Left renal cortex interstitium (tissue), 4 donors: ENCODE measurements around the gene NUP35. TPM values are rescaled to one million over a fixed set of nuclear protein-coding genes. Genes with fewer than 3 reads are reported as not detected.

Experiments used
- DNase-seq, 4 donors: peaks; one replicate each; pipeline ENCODE4 v3.0.0-alpha.2; 2013; ENCODE audit warnings: low read depth in 4 of 4, low spot score in 2 of 4, missing footprints in 1 of 4
- polyA plus RNA-seq, 4 donors: library from polyadenylated mRNA; unstranded; fragments of 120-200 nt; gene quantifications; one replicate each; pipeline ENCODE4 v1.2.1, GENCODE V29; 2013; ENCODE audit not compliant: insufficient read length in 4 of 4

Gene NUP35, protein sequence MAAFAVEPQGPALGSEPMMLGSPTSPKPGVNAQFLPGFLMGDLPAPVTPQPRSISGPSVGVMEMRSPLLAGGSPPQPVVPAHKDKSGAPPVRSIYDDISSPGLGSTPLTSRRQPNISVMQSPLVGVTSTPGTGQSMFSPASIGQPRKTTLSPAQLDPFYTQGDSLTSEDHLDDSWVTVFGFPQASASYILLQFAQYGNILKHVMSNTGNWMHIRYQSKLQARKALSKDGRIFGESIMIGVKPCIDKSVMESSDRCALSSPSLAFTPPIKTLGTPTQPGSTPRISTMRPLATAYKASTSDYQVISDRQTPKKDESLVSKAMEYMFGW
- 10 to 100 TPM; 23.6 to 29.3 (median 24.7) TPM for polyA plus RNA-seq

DNA sequence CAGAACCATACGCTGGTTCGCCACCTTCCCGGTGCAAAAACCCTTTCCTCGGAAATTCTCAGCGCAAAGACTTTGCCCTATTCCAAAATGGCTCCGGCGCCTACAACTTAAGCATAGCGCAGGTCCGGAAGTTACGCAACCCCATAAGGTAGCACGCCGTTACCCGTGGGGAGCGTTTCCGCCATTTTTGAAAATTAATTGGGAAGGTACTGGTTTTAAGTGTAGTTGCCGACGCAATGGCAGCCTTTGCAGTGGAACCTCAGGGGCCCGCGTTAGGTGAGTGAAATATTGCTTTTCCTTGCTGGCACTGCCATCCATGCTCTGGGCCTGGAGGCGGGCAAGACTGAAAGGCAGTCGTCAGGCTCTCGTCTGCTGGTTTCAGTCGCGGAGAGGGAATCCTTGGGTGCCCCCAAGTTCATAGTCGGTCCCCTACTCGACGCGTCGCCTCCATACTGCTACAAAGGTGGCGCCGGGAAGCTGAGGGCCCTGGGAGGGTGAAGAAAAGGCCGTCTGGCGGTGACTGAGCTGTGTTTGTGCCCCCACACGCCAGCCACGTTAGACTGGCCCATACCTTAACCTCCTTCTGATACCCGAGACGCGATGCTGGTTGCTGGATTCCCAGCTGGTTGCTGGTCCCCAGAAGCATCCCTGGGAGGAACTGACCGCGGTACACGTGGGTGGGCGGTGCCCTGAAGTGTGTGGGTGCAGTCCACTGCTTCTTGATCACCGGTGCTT is at the start of gene NUP35:
NUP35 (plus strand) TSS at position 222 of the 735 bp plus-strand sequence; CDS start at position 237, 15 bp downstream.
- peak; percentile 89 to 97 (median 92) for DNase-seq

DNA sequence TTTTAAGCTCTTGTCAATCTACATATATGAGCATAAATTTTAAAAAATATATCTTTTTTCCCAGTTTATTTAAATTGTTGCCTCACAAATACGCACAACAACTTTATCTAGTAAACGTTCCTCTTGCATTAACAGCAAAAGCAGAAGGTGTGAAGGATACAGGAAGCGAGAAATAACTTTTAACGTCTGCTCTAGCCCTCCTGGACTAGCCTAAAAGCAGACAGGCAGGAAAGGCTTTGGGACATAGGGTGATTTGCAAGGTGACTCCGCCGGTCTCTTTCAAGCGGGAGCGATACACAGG is 46.1 kb upstream of the NUP35 start:
- no peak for DNase-seq

DNA sequence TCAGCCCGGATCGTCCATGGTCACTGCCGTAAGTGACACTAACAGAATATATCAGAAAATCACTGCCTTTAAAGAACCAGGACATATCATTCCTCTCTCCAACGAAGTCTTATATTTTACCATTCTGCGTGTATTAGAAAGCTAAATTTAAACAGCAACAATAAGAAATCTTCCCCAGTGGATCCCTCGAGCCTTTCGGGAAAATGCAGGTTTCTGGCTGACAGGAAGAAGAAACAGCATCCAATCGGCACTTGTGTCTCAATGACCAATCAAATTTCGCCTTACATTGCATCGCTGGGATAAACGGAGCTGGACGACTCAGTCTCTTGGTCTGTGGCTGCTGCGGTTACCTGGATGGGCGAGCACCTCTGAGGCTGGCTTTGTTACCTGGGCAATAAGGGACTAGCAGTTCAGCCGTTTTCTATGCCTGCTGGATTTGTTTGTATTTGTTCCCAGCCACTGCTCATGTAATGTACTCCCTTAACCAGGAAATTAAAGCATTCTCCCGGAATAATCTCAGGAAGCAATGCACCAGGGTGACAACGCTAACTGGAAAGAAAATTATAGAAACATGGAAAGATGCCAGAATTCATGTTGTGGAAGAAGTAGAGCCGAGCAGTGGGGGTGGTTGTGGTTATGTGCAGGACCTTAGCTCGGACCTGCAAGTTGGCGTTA is 45.6 kb upstream of the NUP35 start, which contains the start of gene DUSP19:
DUSP19 (plus strand) TSS at position 284 of the 675 bp plus-strand sequence; CDS start at position 471, 187 bp downstream.
- DNase-seq = peak; percentile 92 to 100 (median 98)

DNA sequence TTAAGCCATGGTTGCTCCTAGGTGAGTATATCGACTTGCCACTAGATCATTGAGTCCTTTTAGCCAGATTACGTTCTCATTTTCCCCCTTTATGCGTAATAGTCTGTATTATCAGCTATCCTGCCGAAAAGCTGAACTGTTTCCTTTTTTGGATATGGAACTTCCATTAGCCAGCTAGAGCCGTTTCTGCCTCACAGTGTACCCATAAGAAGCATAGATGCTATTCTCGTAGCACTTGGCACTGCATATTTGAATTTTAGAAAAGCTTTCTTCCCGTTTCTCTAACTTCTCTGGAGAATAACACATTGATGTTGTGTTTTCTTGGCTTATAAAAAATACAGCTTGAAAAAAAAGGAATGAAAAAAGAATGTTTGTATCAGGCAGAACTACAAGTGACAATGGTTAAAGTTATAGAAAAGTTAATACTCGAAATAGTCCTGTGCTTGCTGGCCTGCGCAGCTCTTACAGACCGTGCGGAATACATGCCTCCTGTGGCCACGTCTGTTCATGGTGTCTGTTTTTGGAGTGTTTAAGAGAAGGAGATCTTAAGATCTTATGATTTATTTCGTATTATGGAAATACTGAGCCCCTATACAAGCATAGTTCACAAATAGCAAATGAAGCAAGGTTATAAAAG is 45.0 kb upstream of the NUP35 start:
- peak in 1 of 4 donors; percentile 1 for DNase-seq

DNA sequence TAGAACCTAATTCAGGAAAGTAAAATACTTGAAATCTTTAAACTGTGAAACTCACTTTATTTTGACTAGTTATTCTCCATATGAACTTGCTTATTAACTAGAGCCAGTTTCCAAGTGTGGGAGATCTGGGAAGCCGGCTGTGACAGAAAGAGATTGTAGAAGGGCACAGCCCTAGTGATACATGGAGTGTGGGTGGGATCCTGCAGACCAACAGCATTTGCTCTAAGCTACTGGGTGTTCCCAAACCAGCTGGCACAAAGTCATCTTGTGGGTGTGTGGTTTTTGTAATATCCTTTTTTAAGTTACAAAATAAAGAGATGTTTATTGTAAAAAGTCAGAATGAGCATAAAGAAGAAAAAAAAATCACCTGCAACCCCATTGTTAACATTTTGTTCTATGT is 42.3 kb upstream of the NUP35 start:
- DNase-seq = no peak

DNA sequence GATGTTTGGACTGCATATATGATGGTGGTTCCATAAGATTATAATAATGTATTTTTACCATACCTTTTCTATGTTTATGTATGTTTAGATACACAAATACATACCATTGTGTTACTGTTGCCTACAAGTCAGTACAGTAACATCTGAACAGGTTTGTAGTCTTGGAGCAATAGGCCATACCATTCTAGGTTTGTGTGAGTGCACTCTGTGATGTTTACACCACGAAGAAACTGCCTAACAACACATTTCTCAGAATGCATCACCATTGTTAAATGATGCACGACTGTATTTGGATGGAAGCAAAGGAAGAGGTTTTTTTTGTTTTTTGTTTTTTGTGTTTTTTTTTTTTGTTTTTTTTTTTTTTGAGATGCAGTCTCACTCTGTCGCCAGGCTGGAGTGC is 36.2 kb upstream of the NUP35 start:
- no peak for DNase-seq

DNA sequence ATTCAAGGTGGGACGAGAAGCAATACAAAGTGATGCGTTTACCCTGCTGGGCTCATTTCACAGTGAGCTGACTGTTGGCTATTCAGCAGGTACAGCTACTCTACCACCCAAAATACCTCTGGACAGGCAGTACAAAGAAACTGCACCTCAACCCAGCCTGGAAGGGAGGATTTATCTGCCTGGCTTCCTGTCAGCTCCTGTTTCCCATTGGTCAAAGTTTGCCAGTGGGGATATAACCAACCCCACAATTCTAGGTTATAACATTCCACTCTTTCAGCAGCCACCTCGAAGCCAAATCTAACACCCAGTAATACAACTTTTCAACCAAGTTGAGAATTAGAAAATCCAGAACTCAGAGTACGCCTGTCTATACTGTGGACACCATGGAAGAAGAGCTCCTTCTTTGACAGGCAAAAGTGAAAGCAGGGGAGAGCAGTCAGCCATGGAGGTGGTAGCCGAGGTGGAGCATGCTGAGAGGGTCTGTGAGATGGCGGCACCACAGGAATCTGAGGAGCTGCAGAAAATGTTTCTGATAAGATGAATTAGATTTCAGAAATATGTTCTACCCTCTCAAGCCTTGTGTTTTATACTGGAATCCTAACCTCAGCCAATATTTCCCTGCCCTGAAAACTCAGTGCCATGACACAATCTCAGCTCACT is 34.9 kb upstream of the NUP35 start:
- no peak for DNase-seq

DNA sequence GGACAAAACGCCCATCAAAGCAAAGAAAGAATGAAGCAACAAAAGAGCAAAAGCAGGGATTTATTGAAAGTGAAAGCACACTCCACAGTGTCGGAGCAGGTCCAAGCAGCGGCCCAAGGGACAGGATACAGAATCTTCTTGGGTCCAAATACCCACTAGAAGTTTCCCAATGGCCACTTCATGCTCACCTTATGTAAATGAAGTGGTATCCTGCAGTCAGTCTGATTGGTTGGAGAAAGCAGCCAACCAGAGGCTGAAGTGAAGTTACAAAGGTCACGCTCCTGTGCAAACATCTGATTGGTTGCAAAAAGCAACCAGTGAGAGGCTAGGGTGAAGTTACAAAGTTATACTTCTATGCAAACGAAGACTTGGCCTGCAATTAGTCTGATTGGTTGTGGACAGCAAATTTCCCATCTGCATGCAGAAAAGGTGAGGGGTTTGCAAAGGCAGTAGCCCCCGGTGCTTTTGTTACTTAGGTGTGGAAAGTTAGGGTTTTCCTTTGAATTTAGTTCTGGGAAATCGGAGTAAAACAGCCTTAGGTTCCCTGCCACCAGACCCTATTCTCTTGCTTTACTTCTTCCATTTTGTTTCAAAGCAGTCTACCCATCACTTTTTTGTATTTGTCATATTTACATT is 32.8 kb upstream of the NUP35 start:
- DNase-seq = no peak

DNA sequence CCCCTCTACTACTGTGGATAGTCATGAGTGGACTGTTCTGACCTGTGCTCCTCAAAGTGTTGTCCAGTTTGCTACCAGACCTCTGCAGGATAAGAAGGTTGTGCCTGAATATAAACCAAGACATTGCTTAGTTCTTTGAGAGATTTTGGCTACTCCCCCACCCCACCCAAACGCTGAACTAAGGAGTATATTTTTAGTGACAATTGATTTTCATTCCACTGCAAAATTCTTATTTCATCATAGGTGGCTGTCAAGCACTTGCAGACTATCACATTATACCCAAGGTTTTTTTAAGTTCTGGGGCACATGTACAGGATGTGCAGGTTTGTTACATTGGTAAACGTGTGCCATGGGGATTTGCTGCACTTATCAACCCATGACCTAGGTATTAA is 32.3 kb upstream of the NUP35 start:
- no peak for DNase-seq

DNA sequence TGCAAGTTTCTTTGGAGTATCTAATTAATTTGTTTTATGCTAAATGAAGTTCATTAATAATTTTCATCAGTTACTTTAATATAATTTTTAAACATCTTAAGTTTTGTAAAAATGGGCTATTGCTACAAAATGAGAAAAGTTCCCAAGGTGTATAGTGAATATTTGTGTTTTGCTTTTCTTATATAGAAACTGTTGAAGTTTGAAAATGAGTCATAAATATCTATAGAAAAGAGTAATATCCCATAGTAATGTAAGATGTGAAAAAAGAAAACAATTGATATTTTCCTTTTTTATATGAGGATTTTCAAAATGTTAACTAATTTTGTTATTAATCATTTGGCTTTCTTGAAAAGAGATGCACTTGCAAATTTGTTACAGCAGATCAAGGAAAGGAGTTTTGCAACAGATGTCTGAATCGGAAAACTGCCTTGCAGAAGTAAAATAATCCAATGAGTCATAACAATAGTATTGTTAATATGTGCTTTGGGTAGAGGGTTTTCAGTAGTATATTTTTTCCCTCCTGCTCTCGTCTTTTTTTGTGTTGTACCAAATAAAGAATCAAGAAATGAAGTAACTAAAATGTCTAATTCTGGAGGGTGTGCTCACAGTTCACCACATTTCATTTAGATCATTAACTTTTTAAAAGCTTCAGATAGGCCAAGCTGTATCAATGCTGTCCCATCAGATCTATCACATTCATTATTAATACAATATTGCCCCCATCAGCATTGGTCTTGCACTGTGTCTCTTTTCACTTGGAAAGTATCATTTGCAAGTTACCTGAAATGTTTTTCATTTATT is 30.2 kb upstream of the NUP35 start:
- DNase-seq = no peak

DNA sequence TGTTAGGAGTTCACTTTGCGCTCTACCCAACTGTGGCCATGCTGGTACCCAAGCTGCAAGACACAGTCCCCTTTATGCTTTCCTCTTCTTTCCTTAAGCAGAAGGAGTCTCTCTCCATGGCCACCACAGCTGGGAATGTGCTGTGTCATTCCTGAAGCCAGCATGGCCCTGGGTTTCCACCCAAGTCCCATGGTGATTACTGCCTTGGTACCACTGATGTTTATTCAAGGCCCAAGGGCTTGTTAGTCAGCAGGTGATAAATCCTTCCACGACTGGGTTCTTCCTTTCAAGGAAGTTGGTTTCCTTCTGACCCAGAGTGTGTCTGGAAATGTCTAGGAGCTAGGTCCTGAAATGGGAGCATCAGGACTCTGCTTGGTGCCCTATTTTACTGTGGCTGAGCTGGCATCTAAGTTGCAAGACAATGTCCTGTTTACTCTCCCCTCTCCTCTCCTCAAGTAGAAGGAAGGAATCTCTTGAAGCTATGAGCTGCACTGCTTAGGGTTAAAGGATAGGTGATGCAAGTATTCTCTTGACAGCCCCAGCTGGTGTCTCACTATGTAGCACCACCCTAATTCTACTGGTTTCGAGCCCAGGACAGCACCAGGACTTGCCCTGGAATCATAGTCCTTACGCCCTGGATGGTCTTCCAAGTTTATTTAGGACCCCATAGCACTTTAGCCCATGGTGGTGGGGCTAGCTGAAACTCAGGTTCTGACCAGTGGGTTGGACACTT is 18.7 kb upstream of the NUP35 start:
- DNase-seq = no peak

DNA sequence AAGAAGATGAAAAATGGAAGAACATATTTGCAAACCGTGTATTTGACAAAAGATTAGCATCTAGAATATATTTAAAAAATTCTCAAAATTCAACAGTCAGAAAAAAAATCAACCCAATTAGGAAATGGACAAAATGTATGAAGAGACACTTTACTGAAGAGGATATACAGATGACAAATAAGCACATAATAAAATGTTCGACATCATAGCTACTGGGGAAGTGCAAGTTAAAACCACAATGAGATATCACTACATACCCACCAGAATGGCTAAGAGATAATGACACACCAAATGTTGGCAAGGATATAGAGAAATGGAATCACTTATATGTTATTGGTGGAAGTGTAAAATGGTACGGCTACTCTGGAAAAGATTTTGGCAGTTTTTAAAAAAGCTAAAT is 11.7 kb upstream of the NUP35 start:
- DNase-seq = no peak

DNA sequence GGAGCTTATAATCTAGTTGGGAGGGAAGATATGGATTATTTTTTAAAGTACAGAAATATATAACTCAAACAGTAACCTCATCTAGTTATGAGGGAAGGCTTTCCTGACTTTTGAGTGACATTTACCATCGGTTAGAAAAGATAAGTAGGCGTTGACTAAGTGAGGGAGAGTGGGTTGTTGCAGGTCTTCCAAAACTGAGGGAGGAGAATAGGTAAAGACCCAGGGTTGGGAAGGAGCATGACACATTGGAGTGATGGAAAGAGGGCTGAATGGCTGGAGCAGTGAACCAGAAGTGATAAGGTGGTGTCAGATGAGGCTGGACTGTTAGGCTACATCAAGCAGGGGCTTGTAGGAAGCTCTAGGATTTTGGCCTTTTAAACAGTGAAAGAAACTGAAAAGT is 10.6 kb upstream of the NUP35 start:
- no peak for DNase-seq

DNA sequence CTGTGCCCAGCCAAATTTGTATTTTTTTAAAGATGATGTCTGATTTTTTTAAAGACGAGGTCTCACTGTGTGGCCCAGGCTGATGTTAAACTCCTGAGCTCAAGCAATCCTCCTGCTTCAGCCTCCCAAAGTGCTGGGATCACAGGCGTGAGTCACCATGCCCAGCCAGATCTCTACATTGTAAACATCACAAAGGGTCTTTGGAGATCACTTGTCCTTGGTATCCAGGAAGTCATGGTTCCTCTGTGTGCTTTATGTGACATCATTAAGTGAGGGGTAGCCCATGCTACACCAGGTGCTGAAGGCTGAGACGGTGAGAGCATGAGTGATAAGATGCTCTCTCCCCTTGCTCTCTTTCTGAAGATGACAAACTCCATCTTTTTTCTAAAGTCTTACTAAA is 7.0 kb upstream of the NUP35 start:
- DNase-seq = no peak

DNA sequence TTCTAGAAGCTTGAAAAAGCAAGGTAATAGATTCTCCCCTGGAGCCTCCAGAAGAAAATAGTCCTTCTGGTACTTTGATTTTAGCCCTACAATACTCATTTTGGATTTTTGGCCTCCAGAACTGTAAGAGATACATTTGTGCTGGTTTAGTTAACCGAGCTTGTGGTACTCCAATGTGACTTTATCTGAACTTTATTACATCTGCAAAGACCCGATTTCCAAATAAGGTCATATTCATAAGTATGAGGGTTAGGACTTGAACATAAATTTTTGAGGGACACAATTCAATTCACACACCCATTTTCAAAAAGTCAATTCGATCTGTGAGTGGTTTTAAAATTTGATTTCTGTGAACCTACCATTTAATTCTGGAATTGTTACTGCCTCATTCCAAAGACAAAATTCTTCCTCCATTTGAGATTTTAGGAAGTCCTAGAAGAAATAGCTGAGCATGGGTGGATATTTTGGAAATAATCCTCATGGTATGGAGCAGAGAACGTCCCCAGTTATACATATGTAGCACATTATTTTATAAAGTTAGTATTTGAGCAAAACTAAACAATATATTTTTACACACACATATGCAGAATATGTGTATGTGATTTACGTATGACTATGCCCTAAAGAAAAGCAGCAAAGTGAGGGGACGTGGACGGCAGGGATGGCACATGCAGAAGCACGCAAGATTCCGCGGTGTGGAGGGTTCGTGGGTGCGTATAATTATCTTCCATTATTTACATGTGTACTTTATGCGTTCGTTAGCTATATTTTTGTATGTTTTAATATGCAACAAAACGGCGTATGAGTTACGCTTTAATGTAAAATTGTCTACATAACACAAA is 905 bp upstream of the NUP35 start:
- peak in 2 of 4 donors; percentile 28 to 29 for DNase-seq

DNA sequence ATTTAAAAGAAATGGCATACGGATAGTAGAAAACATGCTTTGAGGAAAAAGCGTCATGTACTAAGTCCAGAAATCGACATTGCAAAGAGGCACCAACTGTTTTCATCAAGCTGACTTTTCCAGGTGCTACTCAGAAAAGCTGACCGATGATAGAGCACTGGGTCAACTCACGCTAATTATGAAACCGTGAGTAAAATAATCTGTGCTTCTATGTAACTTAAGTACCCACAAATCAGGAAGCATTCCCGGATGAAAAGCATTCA is 353 bp upstream of the NUP35 start:
- DNase-seq = no peak

DNA sequence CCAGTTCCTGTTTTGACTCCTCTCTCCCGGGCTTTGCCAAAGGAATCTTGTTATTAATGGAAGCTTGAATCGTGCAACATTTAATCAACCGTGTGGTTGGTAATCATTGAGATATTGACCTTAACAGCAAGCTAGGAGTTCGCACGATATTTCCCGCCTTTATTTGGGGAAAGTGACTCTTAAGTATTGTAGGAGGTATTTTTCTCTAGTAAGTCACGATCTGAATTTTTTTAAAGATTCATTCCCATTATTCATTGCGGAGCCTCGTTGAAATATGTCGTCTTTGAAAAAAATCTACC is 663 bp downstream of the NUP35 start:
- no peak for DNase-seq

DNA sequence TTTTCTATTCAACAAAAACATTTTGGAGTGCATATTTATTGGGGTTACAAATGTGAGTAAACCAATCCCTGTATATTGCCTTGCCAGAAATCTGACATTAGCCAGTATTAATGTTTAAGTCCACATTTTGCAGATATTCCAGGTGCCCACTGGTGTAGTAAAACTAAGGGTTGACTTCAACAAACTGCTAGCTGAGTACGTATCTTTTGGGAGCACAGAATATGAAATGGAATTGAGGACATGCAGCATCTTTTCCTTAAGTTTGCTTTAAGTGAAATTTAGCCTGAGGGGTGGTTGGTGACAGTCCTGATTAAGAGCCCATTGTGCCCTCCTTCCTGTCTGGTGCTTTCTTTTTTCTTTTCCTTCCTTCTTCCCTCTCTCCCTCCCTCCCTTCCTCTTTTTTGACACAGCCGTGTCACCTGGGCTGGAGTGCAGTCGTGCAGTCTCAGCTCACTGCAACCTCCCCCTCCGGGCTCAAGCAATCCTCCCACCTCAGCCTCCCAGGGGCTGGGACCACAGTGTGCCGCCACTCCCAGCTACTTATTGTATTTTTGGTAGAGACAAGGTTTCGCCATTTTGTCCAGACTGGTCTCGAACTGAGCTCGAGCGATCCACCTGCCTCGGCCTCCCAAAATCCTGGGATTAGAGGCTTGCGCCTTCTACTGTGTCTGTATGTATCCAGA is 1.6 kb downstream of the NUP35 start:
- DNase-seq = no peak
